Renal cortical epithelial cell (primary cell): ENCODE measurements around the gene SORBS1. TPM values are rescaled to one million over a fixed set of nuclear protein-coding genes. Genes with fewer than 3 reads are reported as not detected.

ENCODE experiments used
- DNase-seq: peaks from one replicate; pipeline ENCODE4 v3.0.0-alpha.2; 2011; ENCODE audit warnings: low read depth
- total RNA-seq: library from RNA; depleted of rRNA; stranded (reverse); fragments of >200 nt; gene quantifications from 2 replicates; pipeline ENCODE4 v1.2.3, GENCODE V29; 2014

Gene SORBS1
- total RNA-seq, 1 donor from 2014 or later = 9.8 TPM

- DNase-seq = no peak
Measured at GRCh38 chr10:95435548-95436279, 125.5 kb downstream of the SORBS1 start.

- no peak for DNase-seq
Measured at GRCh38 chr10:95434583-95434982, 126.6 kb downstream of the SORBS1 start.

- DNase-seq = peak; percentile 79
Measured at GRCh38 chr10:95431900-95432342, 129.2 kb downstream of the SORBS1 start.

GRCh38 chr10:95430231-95430951 lies 130.8 kb downstream of the SORBS1 start:
- peak; percentile 53 for DNase-seq

- no peak for DNase-seq
Measured at GRCh38 chr10:95429639-95430038, 131.5 kb downstream of the SORBS1 start.

- no peak for DNase-seq
Measured at GRCh38 chr10:95428701-95429100, 132.5 kb downstream of the SORBS1 start.

GRCh38 chr10:95426482-95426881 lies 134.7 kb downstream of the SORBS1 start:
- DNase-seq = no peak

GRCh38 chr10:95425592-95426465 lies 135.3 kb downstream of the SORBS1 start:
- DNase-seq = no peak

- DNase-seq = peak; percentile 87
Measured at GRCh38 chr10:95423164-95424005, 137.8 kb downstream of the SORBS1 start.

GRCh38 chr10:95422233-95422632 lies 138.9 kb downstream of the SORBS1 start:
- DNase-seq = no peak

- DNase-seq = no peak
Measured at GRCh38 chr10:95421782-95422181, 139.4 kb downstream of the SORBS1 start.

- no peak for DNase-seq
Measured at GRCh38 chr10:95419399-95419798, 141.8 kb downstream of the SORBS1 start.

GRCh38 chr10:95416973-95417372 lies 144.2 kb downstream of the SORBS1 start:
- no peak for DNase-seq

GRCh38 chr10:95416270-95416669 lies 144.9 kb downstream of the SORBS1 start:
- no peak for DNase-seq

- no peak for DNase-seq
Measured at GRCh38 chr10:95415621-95416031, 145.5 kb downstream of the SORBS1 start.

GRCh38 chr10:95414844-95415485 lies 146.2 kb downstream of the SORBS1 start:
- DNase-seq = no peak

GRCh38 chr10:95414016-95414830 lies 146.9 kb downstream of the SORBS1 start:
- no peak for DNase-seq

- no peak for DNase-seq
Measured at GRCh38 chr10:95413588-95413987, 147.6 kb downstream of the SORBS1 start.

GRCh38 chr10:95411635-95412034 lies 149.5 kb downstream of the SORBS1 start:
- DNase-seq = no peak
